SK-N-SH (cell line): ENCODE data around the gene EIF6. TPM values are rescaled to one million over a fixed set of nuclear protein-coding genes. Genes with fewer than 3 reads are reported as not detected.
"Not testable (repeated sequence)": the region's sequence is repeated elsewhere in the genome, so short reads cannot be mapped to it uniquely, and the experiment has no call there.

Experiments
- CTCF ChIA-PET: fragments of 300-600, 350-600 bp; formaldehyde crosslinking; extraction: SDS; loops from one replicate; lab custom pipeline; 2021; lab: Yijun Ruan, JAX
- POLR2A ChIA-PET: fragments of 350-600 bp; sonication (Branson Sonifier 250); formaldehyde crosslinking; extraction: SDS; loops from one replicate; lab custom pipeline; 2020; ENCODE audit warnings: antibody characterized with exemption, inconsistent platforms; lab: Yijun Ruan, JAX
- DNase-seq: peaks from one replicate; pipeline ENCODE4 v3.0.0; 2012
- H2AFZ ChIP-seq: fragments of 200-600 bp; sonication (generic); 2 replicates; pipeline ENCODE4 v1.8.1; 2016; ENCODE audit warnings: antibody characterized with exemption, mild to moderate bottlenecking, low read depth
- H3F3A ChIP-seq: fragments of 200-600 bp; sonication (generic); replicated peaks from 2 replicates; pipeline ENCODE3; 2016; ENCODE audit warnings: antibody characterized with exemption, mild to moderate bottlenecking; ENCODE audit not compliant: insufficient read depth
- H3K27ac ChIP-seq, 2 experiments: fragments of 200-500 bp in 1 of 2; fragments of 200-600 bp in 1 of 2; sonication (Bioruptor generic) in 1 of 2; sonication (generic), shearing (Covaris generic) in 1 of 2; 2 replicates each; pipeline versions ENCODE4 v1.5.1 to v1.6.1; 2014 to 2016; ENCODE audit warnings: low read depth in 2 of 2, inconsistent platforms in 1 of 2, low read length in 1 of 2, mild to moderate bottlenecking in 1 of 2, mixed read lengths in 1 of 2
- H3K27me3 ChIP-seq: fragments of 200-600 bp; sonication (generic), shearing (Covaris generic); 2 replicates; pipeline ENCODE4 v1.6.1; 2016; ENCODE audit warnings: mixed run types; ENCODE audit not compliant: insufficient read depth
- H3K36me3 ChIP-seq, 2 experiments: fragments of 200-500 bp in 1 of 2; fragments of 200-600 bp in 1 of 2; sonication (Bioruptor generic) in 1 of 2; sonication (generic) in 1 of 2; replicated peaks in 1 of 2; 2 replicates each; pipeline versions ENCODE3 to v1.5.1; 2014 to 2016; ENCODE audit warnings: low read length in 1 of 2, mild to moderate bottlenecking in 1 of 2; ENCODE audit not compliant: insufficient read depth in 2 of 2, control insufficient read depth in 1 of 2
- H3K4me1 ChIP-seq, 2 experiments: fragments of 200-500 bp in 1 of 2; fragments of 200-600 bp in 1 of 2; sonication (Bioruptor generic) in 1 of 2; sonication (generic), shearing (Covaris generic) in 1 of 2; 2 replicates each; pipeline versions ENCODE4 v1.5.1 to v1.6.1; 2014 to 2016; ENCODE audit warnings: low read depth in 1 of 2, low read length in 1 of 2, mixed run types in 1 of 2; ENCODE audit not compliant: insufficient read depth in 2 of 2, control insufficient read depth in 1 of 2
- H3K4me2 ChIP-seq: fragments of 200-600 bp; sonication (generic), shearing (Covaris generic); 2 replicates; pipeline ENCODE4 v1.6.1; 2017; ENCODE audit warnings: mixed run types
- H3K4me3 ChIP-seq, 2 experiments: fragments of 200-500 bp in 1 of 2; fragments of 200-600 bp in 1 of 2; sonication (Bioruptor generic) in 1 of 2; sonication (generic), shearing (Covaris generic) in 1 of 2; 2 replicates each; pipeline versions ENCODE4 v1.5.1 to v1.8.1; 2014 to 2016; ENCODE audit warnings: low read depth in 2 of 2, inconsistent platforms in 1 of 2, low read length in 1 of 2, mild to moderate bottlenecking in 1 of 2, mixed read lengths in 1 of 2, moderate library complexity in 1 of 2
- H3K79me2 ChIP-seq: fragments of 200-600 bp; sonication (generic); 2 replicates; pipeline ENCODE4 v1.8.1; 2017; ENCODE audit warnings: mild to moderate bottlenecking; ENCODE audit not compliant: insufficient read depth
- H3K9ac ChIP-seq: fragments of 200-600 bp; sonication (generic); 2 replicates; pipeline ENCODE4 v1.6.1; 2017; ENCODE audit warnings: mixed run types
- H3K9me2 ChIP-seq: fragments of 200-600 bp; sonication (generic); 2 replicates; pipeline ENCODE4 v1.6.1; 2017; ENCODE audit warnings: mixed run types
- H3K9me3 ChIP-seq: fragments of 200-600 bp; sonication (generic); 2 replicates; pipeline ENCODE4 v1.6.1; 2017; ENCODE audit warnings: mixed run types, mild to moderate bottlenecking, moderate library complexity
- H4K20me1 ChIP-seq: fragments of 200-600 bp; sonication (generic); 2 replicates; pipeline ENCODE4 v1.6.1; 2017; ENCODE audit warnings: mild to moderate bottlenecking, mixed run types; ENCODE audit not compliant: insufficient read depth
- CHD2 ChIP-seq: fragments of 150-350 bp; IDR thresholded peaks from 2 replicates; pipeline ENCODE4 v1.6.1; 2018; ENCODE audit warnings: low read length; ENCODE audit not compliant: partially characterized antibody
- GATA2 ChIP-seq: sonication (generic); formaldehyde crosslinking; IDR thresholded peaks from 2 replicates; pipeline ENCODE4 v1.5.0; 2020; ENCODE audit warnings: mild to moderate bottlenecking, missing genetic modification reagents
- IRF3 ChIP-seq: fragments of 150-350 bp; IDR thresholded peaks from 2 replicates; pipeline ENCODE4 v1.6.1; 2016; ENCODE audit warnings: mild to moderate bottlenecking, low read depth, low read length
- JUND ChIP-seq: IDR thresholded peaks from 2 replicates; pipeline ENCODE4 v1.4.0; 2012
- MAX ChIP-seq: IDR thresholded peaks from 2 replicates; pipeline ENCODE4 v1.4.0; 2012; ENCODE audit warnings: low read depth
- NRF1 ChIP-seq: IDR thresholded peaks from 2 replicates; pipeline ENCODE4 v1.6.1; 2012; ENCODE audit warnings: low read depth, mild to moderate bottlenecking, low read length
- PBX3 ChIP-seq: IDR thresholded peaks from 2 replicates; pipeline ENCODE4; 2012
- RAD21 ChIP-seq: IDR thresholded peaks from 2 replicates; pipeline ENCODE4 v1.6.1; 2012; ENCODE audit warnings: mild to moderate bottlenecking, low read length
- SIN3A ChIP-seq: IDR thresholded peaks from 2 replicates; pipeline ENCODE4 v1.6.1; 2012; ENCODE audit warnings: low read depth, mild to moderate bottlenecking, low read length, moderate library complexity, borderline replicate concordance
- TCF12 ChIP-seq: IDR thresholded peaks from 2 replicates; pipeline ENCODE4 v1.4.0; 2012
- ZBTB33 ChIP-seq: IDR thresholded peaks from 2 replicates; pipeline ENCODE4 v1.4.0; 2012; ENCODE audit warnings: low read depth, borderline replicate concordance
- WGBS: methylation state at CpG from one replicate; pipeline ENCODE4 v1.1.6; 2017; ENCODE audit warnings: low lambda C conversion rate; 5-methylcytosine and 5-hydroxymethylcytosine counted together
- polyA plus RNA-seq, 3 experiments: library from polyadenylated mRNA; depleted of rRNA; stranded (reverse); fragments of >200 nt; gene quantifications; 2 replicates each; pipeline ENCODE4 v1.2.3, GENCODE V29; 2012
- TF ChIP-seq, protein P1 (sequence below): IDR thresholded peaks from 2 replicates; pipeline ENCODE4 v1.6.1; 2012; ENCODE audit warnings: mild to moderate bottlenecking, low read depth, low read length, moderate library complexity
- TF ChIP-seq, protein P2 (sequence below): fragments of 150-350 bp; IDR thresholded peaks from 2 replicates; pipeline ENCODE4 v1.6.1; 2017; ENCODE audit warnings: antibody characterized with exemption, low read length, low read depth, borderline replicate concordance

The EIF6 gene
- polyA plus RNA-seq, 1 of the 3 experiments (the other 2 are of a cell fraction): 356 TPM

DNA sequence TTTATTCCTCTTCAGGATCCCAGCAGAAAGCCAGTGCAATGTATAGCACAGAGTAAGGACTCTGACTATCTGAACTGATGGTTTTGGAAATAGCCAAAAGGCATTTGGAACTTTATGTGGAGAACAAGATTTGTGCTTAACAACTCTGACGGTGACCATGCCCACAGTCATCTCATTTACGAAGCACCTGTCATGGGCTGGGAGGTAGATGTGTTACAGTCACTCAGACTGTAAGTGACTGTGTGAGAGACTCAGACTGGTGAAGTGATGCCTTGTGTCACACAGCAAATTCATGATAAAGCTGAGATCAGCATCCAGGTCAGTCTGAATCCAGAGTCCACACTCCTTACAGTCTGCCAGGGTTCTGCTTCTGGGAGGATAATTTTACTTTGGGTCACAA lies 31.5 kb upstream of the EIF6 start:
- WGBS: 100% methylated on average over 2 of the region's 2 CpGs
- Histone ChIP-seq H3K9me2 (no peaks in the 10 kb centered on the region), H3K79me2 (no peaks in the 10 kb centered on the region), H2AFZ (no peak overlapping the region), H3K4me3 (no peak overlapping the region), H4K20me1 (no peaks in the 10 kb centered on the region)
- TF ChIP-seq, protein P1, sequence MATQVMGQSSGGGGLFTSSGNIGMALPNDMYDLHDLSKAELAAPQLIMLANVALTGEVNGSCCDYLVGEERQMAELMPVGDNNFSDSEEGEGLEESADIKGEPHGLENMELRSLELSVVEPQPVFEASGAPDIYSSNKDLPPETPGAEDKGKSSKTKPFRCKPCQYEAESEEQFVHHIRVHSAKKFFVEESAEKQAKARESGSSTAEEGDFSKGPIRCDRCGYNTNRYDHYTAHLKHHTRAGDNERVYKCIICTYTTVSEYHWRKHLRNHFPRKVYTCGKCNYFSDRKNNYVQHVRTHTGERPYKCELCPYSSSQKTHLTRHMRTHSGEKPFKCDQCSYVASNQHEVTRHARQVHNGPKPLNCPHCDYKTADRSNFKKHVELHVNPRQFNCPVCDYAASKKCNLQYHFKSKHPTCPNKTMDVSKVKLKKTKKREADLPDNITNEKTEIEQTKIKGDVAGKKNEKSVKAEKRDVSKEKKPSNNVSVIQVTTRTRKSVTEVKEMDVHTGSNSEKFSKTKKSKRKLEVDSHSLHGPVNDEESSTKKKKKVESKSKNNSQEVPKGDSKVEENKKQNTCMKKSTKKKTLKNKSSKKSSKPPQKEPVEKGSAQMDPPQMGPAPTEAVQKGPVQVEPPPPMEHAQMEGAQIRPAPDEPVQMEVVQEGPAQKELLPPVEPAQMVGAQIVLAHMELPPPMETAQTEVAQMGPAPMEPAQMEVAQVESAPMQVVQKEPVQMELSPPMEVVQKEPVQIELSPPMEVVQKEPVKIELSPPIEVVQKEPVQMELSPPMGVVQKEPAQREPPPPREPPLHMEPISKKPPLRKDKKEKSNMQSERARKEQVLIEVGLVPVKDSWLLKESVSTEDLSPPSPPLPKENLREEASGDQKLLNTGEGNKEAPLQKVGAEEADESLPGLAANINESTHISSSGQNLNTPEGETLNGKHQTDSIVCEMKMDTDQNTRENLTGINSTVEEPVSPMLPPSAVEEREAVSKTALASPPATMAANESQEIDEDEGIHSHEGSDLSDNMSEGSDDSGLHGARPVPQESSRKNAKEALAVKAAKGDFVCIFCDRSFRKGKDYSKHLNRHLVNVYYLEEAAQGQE: no peak
- TF ChIP-seq MAX (no peak), GATA2 (CRISPR knock-in tag) (no peak), ZBTB33 (no peak), JUND (no peak), TCF12 (no peak), RAD21 (no peak), SIN3A (no peak), NRF1 (no peak), CHD2 (no peak), PBX3 (no peak), IRF3 (no peak)
- TF ChIP-seq, protein P2, sequence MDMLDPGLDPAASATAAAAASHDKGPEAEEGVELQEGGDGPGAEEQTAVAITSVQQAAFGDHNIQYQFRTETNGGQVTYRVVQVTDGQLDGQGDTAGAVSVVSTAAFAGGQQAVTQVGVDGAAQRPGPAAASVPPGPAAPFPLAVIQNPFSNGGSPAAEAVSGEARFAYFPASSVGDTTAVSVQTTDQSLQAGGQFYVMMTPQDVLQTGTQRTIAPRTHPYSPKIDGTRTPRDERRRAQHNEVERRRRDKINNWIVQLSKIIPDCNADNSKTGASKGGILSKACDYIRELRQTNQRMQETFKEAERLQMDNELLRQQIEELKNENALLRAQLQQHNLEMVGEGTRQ: no peak
- TF ChIP-seq, all 33 proteins: peak for 0
- POLR2A ChIA-PET: no interaction called here
- H3K36me3 ChIP-seq: no peaks in the 10 kb centered on the region
- H3K27me3 ChIP-seq: no peaks in the 10 kb centered on the region
- DNase-seq: no peak
- H3K27ac ChIP-seq: no peak overlapping the region
- CTCF ChIA-PET: no interaction called here
- no peak overlapping the region for H3K4me2 ChIP-seq
- H3K4me1 ChIP-seq: peaks cover 10 to 50% of the 10 kb centered on the region in 2 experiments
- H3F3A ChIP-seq: peaks cover 46% of the 10 kb centered on the region
- H3K9me3 ChIP-seq: no peaks in the 10 kb centered on the region
- no peak overlapping the region for H3K9ac ChIP-seq

- H3K36me3 ChIP-seq, H3K9ac ChIP-seq, H3K79me2 ChIP-seq, H3K9me2 ChIP-seq, POLR2A ChIA-PET, H3K4me2 ChIP-seq, H3K9me3 ChIP-seq, DNase-seq, H4K20me1 ChIP-seq, H3K4me3 ChIP-seq, H2AFZ ChIP-seq, H3K27me3 ChIP-seq, H3K27ac ChIP-seq: not testable (repeated sequence)
- Histone ChIP-seq H3K4me1 (peaks cover 10 to 45% of the 10 kb centered on the region in 2 experiments), H3F3A (peaks cover 46% of the 10 kb centered on the region)
- CTCF ChIA-PET: interaction anchor here (1.2 kb wide), 1 partner anchor 132 kb away, joined by 5 read pairs; no protein-coding TSS in a partner anchor
- 97% methylated on average over 6 of the region's 7 CpGs for WGBS
Observed at GRCh38 chr20:35315632-35316020, 31.1 kb upstream of the EIF6 start.
